H1 (cell line): Measurements from ENCODE around the gene AFF1. TPM values are rescaled to one million over a fixed set of nuclear protein-coding genes. Genes with fewer than 3 reads are reported as not detected.
A peak's percentile ranks its signal among the peaks of the same experiment; 100 is the strongest.

Source experiments
- CTCF ChIA-PET: fragments of 300-600 bp; sonication (Branson Sonifier 250); formaldehyde crosslinking; loops from one replicate; lab custom pipeline; 2021; ENCODE audit not compliant: partially characterized antibody; lab: Charles Lee
- POLR2A ChIA-PET: fragments of 300-600 bp; sonication (Branson Sonifier 250); formaldehyde crosslinking; loops from one replicate; lab custom pipeline; 2021; ENCODE audit warnings: inconsistent platforms; ENCODE audit not compliant: partially characterized antibody; lab: Charles Lee
- DNase-seq, 2 experiments: peaks; one replicate each; pipeline versions ENCODE4 v3.0.0 to v3.0.0-alpha.2; 2010 to 2022; ENCODE audit warnings: low spot score in 2 of 2, low read depth in 1 of 2, mixed read lengths in 1 of 2
- FAIRE-seq: peaks from 2 replicates; lab custom pipeline; 2011; peaks lifted over from hg19 to GRCh38; lab: Jason Lieb, UNC
- H2AFZ ChIP-seq: 2 replicates; pipeline ENCODE4 v1.8.1; 2012; ENCODE audit warnings: low read length, inconsistent platforms
- H2AK5ac ChIP-seq: 2 replicates; pipeline ENCODE4 v1.6.1; 2013; ENCODE audit warnings: low read depth, low read length
- H2BK120ac ChIP-seq: replicated peaks from 2 replicates; pipeline ENCODE3; 2013; ENCODE audit warnings: low read depth, low read length, inconsistent platforms
- H2BK12ac ChIP-seq: 2 replicates; pipeline ENCODE4 v1.6.1; 2013; ENCODE audit warnings: low read depth, low read length
- H2BK15ac ChIP-seq: 2 replicates; pipeline ENCODE4 v1.6.1; 2013; ENCODE audit warnings: low read length
- H2BK20ac ChIP-seq: 2 replicates; pipeline ENCODE4 v1.6.1; 2013; ENCODE audit warnings: low read length
- H2BK5ac ChIP-seq: 2 replicates; pipeline ENCODE4 v1.6.1; 2013; ENCODE audit warnings: low read depth, low read length
- H3K14ac ChIP-seq: 2 replicates; pipeline ENCODE4 v1.6.1; 2013; ENCODE audit warnings: inconsistent platforms; ENCODE audit not compliant: insufficient read length
- H3K18ac ChIP-seq: 2 replicates; pipeline ENCODE4 v1.6.1; 2013; ENCODE audit warnings: low read length; ENCODE audit errors: extremely low read depth
- H3K23ac ChIP-seq: 2 replicates; pipeline ENCODE4 v1.6.1; 2013; ENCODE audit warnings: inconsistent platforms; ENCODE audit not compliant: insufficient read length
- H3K23me2 ChIP-seq: 2 replicates; pipeline ENCODE4 v1.6.1; 2013; ENCODE audit warnings: low read depth, low read length
- H3K27ac ChIP-seq: 2 replicates; pipeline ENCODE4 v1.6.1; 2011; ENCODE audit warnings: low read depth, low read length, inconsistent platforms
- H3K27me3 ChIP-seq, 4 experiments: replicated peaks in 1 of 4; 1 replicate in 1 of 4; 2 replicates in 3 of 4; pipeline versions ENCODE4 v1.6.1 to v1.8.1; 2011 to 2013; ENCODE audit warnings: low read length in 3 of 4, mild to moderate bottlenecking in 3 of 4, inconsistent platforms in 2 of 4, mixed read lengths in 2 of 4, moderate library complexity in 1 of 4; ENCODE audit not compliant: control insufficient read depth in 3 of 4, insufficient read depth in 3 of 4; ENCODE audit errors: extremely low read depth in 1 of 4
- H3K36me3 ChIP-seq, 4 experiments: 2 replicates each; pipeline versions ENCODE4 v1.6.1 to v1.8.1; 2011 to 2013; ENCODE audit warnings: mild to moderate bottlenecking in 4 of 4, low read length in 3 of 4, moderate library complexity in 2 of 4, control low read depth in 1 of 4, inconsistent platforms in 1 of 4; ENCODE audit not compliant: insufficient read depth in 4 of 4, control insufficient read depth in 2 of 4
- H3K4ac ChIP-seq: replicated peaks from 2 replicates; pipeline ENCODE3; 2013; ENCODE audit warnings: low read length, low read depth, mixed read lengths, inconsistent platforms; ENCODE audit not compliant: insufficient read length
- H3K4me1 ChIP-seq, 4 experiments: replicated peaks in 1 of 4; 1 replicate in 1 of 4; 2 replicates in 3 of 4; pipeline versions ENCODE4 v1.6.1 to v1.8.1; 2011 to 2013; ENCODE audit warnings: low read length in 3 of 4, inconsistent platforms in 2 of 4, mixed read lengths in 1 of 4; ENCODE audit not compliant: insufficient read depth in 4 of 4, control insufficient read depth in 3 of 4
- H3K4me2 ChIP-seq, 2 experiments: 2 replicates each; pipeline versions ENCODE4 v1.6.1 to v1.8.1; 2011 to 2013; ENCODE audit warnings: low read depth in 2 of 2, low read length in 2 of 2, control low read depth in 1 of 2, inconsistent platforms in 1 of 2, mild to moderate bottlenecking in 1 of 2; ENCODE audit not compliant: insufficient read depth in 1 of 2
- H3K4me3 ChIP-seq, 4 experiments: fragments of 200-600, 300-600 bp in 1 of 4; sonication (generic), shearing (Covaris generic), sonication (Bioruptor Twin) in 1 of 4; 2 replicates each; pipeline versions ENCODE4 v1.5.1 to v1.8.1; 2011 to 2016; ENCODE audit warnings: low read length in 4 of 4, low read depth in 3 of 4, control low read depth in 2 of 4, inconsistent platforms in 2 of 4, mild to moderate bottlenecking in 2 of 4, mixed read lengths in 1 of 4, moderate library complexity in 1 of 4; ENCODE audit not compliant: insufficient read depth in 2 of 4; ENCODE audit errors: extremely low read depth in 1 of 4
- H3K56ac ChIP-seq: replicated peaks from 2 replicates; pipeline ENCODE3; 2013; ENCODE audit warnings: low read depth, mild to moderate bottlenecking, mixed read lengths, low read length, inconsistent platforms; ENCODE audit not compliant: insufficient read length
- H3K79me1 ChIP-seq: 2 replicates; pipeline ENCODE4 v1.6.1; 2013; ENCODE audit warnings: low read depth, low read length, control low read depth
- H3K79me2 ChIP-seq, 2 experiments: 2 replicates each; pipeline versions ENCODE4 v1.6.1 to v1.8.1; 2012 to 2013; ENCODE audit warnings: low read length in 2 of 2, mild to moderate bottlenecking in 2 of 2, inconsistent platforms in 1 of 2; ENCODE audit not compliant: insufficient read depth in 2 of 2, control insufficient read depth in 1 of 2
- H3K9ac ChIP-seq, 4 experiments: replicated peaks in 1 of 4; 1 replicate in 1 of 4; 2 replicates in 3 of 4; pipeline versions ENCODE4 v1.6.1 to v1.8.1; 2011 to 2013; ENCODE audit warnings: low read depth in 3 of 4, low read length in 3 of 4, control low read depth in 2 of 4, mild to moderate bottlenecking in 2 of 4, moderate library complexity in 2 of 4, inconsistent platforms in 1 of 4; ENCODE audit errors: extremely low read depth in 1 of 4
- H3K9me3 ChIP-seq, 2 experiments: 2 replicates each; pipeline versions ENCODE4 v1.6.1 to v1.8.1; 2012 to 2013; ENCODE audit warnings: mild to moderate bottlenecking in 2 of 2, moderate library complexity in 2 of 2, control low read depth in 1 of 2, inconsistent platforms in 1 of 2, low read depth in 1 of 2, low read length in 1 of 2, mixed read lengths in 1 of 2; ENCODE audit not compliant: insufficient read depth in 2 of 2
- H4K20me1 ChIP-seq, 2 experiments: replicated peaks in 1 of 2; 2 replicates each; pipeline versions ENCODE3 to v1.8.1; 2011 to 2013; ENCODE audit warnings: inconsistent platforms in 2 of 2, low read length in 2 of 2, mild to moderate bottlenecking in 1 of 2; ENCODE audit not compliant: insufficient read depth in 2 of 2, control insufficient read depth in 1 of 2
- H4K5ac ChIP-seq: 2 replicates; pipeline ENCODE4 v1.6.1; 2013; ENCODE audit warnings: low read length, low read depth, mixed read lengths, inconsistent platforms; ENCODE audit not compliant: insufficient read length
- H4K8ac ChIP-seq: 2 replicates; pipeline ENCODE4 v1.8.0; 2013; ENCODE audit warnings: mild to moderate bottlenecking, moderate library complexity, low read length, inconsistent platforms; ENCODE audit not compliant: insufficient read depth; ENCODE audit errors: extremely low read depth
- H4K91ac ChIP-seq: replicated peaks from 2 replicates; pipeline ENCODE3; 2013; ENCODE audit warnings: low read length, mixed read lengths, inconsistent platforms; ENCODE audit not compliant: insufficient read length
- CHD1 ChIP-seq: IDR thresholded peaks from 2 replicates; pipeline ENCODE4 v1.6.1; 2012; ENCODE audit warnings: low read depth, low read length, improper control_type of control experiment
- CHD2 ChIP-seq: IDR thresholded peaks from 2 replicates; pipeline ENCODE4 v1.6.1; 2012; ENCODE audit warnings: low read length, improper control_type of control experiment
- EZH2 ChIP-seq: fragments of 200-600 bp; sonication (generic); IDR thresholded peaks from 2 replicates; pipeline ENCODE4 v1.7.1; 2012; ENCODE audit warnings: low read depth, mild to moderate bottlenecking, moderate library complexity, low read length, inconsistent platforms; ENCODE audit not compliant: severe bottlenecking
- JUND ChIP-seq: IDR thresholded peaks from 2 replicates; pipeline ENCODE4 v1.6.1; 2011; ENCODE audit warnings: mild to moderate bottlenecking, improper control_type of control experiment, low read length
- KDM4A ChIP-seq: IDR thresholded peaks from one replicate; pipeline ENCODE4 v1.7.1; 2012; ENCODE audit warnings: low read depth, mild to moderate bottlenecking, moderate library complexity, low read length, inconsistent platforms; ENCODE audit not compliant: severe bottlenecking
- NANOG ChIP-seq: IDR thresholded peaks from 2 replicates; pipeline ENCODE4 v1.6.1; 2011; ENCODE audit warnings: low read length, low read depth, mild to moderate bottlenecking, inconsistent platforms; ENCODE audit not compliant: insufficient read depth, poor library complexity, severe bottlenecking
- SP4 ChIP-seq: IDR thresholded peaks from 2 replicates; pipeline ENCODE4 v1.6.1; 2012; ENCODE audit warnings: low read length, inconsistent platforms
- TBP ChIP-seq: IDR thresholded peaks from 2 replicates; pipeline ENCODE4 v1.6.1; 2011; ENCODE audit warnings: low read depth, low read length, improper control_type of control experiment
- TCF12 ChIP-seq: IDR thresholded peaks from 2 replicates; pipeline ENCODE4 v1.6.1; 2011; ENCODE audit warnings: low read depth, mild to moderate bottlenecking, low read length
- WGBS, 2 experiments: shearing (Covaris generic) in 1 of 2; methylation state at CpG; one replicate each; pipeline versions ENCODE4 v1.1.6 to v1.1.7; 2013 to 2015; ENCODE audit warnings: low lambda C conversion rate in 2 of 2, mixed read lengths in 2 of 2, inconsistent platforms in 1 of 2, low coverage in 1 of 2, missing lambda C conversion rate in 1 of 2; ENCODE audit not compliant: insufficient replicate concordance in 2 of 2, insufficient coverage in 1 of 2, insufficient read length in 1 of 2; ENCODE audit errors: extremely low coverage in 1 of 2, missing lambda C conversion rate in 1 of 2; 5-methylcytosine and 5-hydroxymethylcytosine counted together
- polyA plus RNA-seq, 7 experiments: library from polyadenylated mRNA; depleted of rRNA in 3 of 7; stranded (reverse) in 5 of 7; unstranded in 2 of 7; fragments of >200 nt in 5 of 7; fragments of 200-250 nt in 2 of 7; gene quantifications; 1 replicate in 5 of 7; 2 replicates in 1 of 7; 4 replicates in 1 of 7; pipeline versions ENCODE4 v1.2.1 to v1.2.3, GENCODE V29; 2011 to 2013; ENCODE audit warnings: missing spikeins in 2 of 7, mixed read lengths in 2 of 7
- total RNA-seq: library from RNA; stranded (reverse); fragmentation: NEBNext Ultra II Directional; extraction: Animal tissue kit (Norgen Biotek cat#: 25700); gene quantifications from 2 replicates; pipeline ENCODE4 v1.2.1, GENCODE V29; 2021

The AFF1 gene
- total and polyA plus RNA-seq, 2 of the 8 experiments (the other 6 are each of a cell fraction or from before 2014, with no cell fraction given), result 14.8 to 85.5 TPM

DNA sequence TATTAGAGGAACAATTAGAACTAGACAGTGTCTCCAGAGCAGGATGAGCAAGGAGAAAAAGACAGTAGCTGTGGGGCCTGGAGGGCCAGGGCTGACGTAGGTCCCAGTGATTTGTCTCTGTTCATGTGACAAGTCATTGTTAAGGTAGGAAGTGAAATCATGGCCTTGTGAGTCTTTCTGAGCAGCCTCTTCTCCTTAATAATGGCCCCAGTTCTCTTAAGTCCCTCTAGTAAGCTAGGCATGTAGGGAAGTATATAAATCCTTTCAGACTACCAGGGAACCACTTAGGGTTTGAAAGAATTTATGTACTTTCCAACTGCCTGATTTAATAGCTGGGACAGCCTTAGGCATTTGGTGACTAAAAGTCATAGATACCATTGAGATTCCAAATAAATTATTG lies 152.6 kb downstream of the AFF1 start:
- peaks cover 0 to 27% (median 5%) of the 10 kb centered on the region in 4 experiments; a peak in 3 of 8 replicates for H3K36me3 ChIP-seq
- 0 out of 2 replicates have a peak overlapping the region, but pooled peaks have one; percentile 16 for H3K18ac ChIP-seq
- H3K27ac ChIP-seq, result no peak overlapping the region
- no peaks in the 10 kb centered on the region for H3K27me3 ChIP-seq
- no peak overlapping the region for H3K9ac ChIP-seq
- no peak overlapping the region for H4K5ac ChIP-seq
- H3K9me3 ChIP-seq, result no peaks in the 10 kb centered on the region
- FAIRE-seq, result no peak
- ChIA-PET POLR2A (interaction anchor here (1.5 kb wide), 1 partner anchor 20 kb away, joined by 3 read pairs; no protein-coding TSS in a partner anchor), CTCF (interaction anchor here (0.5 to 1.0 kb wide), 4 partner anchors 32 to 457 kb away, joined by 3 read pairs; no protein-coding TSS in a partner anchor)
- no peak overlapping the region for H4K91ac ChIP-seq
- H4K8ac ChIP-seq, result no peak overlapping the region
- 87% methylated on average over 1 of the region's 1 CpG; no CpG with 5 or more reads in 1 of the 2 experiments for WGBS, 2 experiments
- TF ChIP-seq KDM4A, result no peak
- TF ChIP-seq SP4, result no peak
- TF ChIP-seq TBP, result no peak
- no peak for TF ChIP-seq CHD2
- TF ChIP-seq CHD1, result no peak
- TF ChIP-seq TCF12, result no peak
- no peak for TF ChIP-seq NANOG
- TF ChIP-seq EZH2, result no peak
- no peak for TF ChIP-seq JUND
- 0 out of 2 replicates have a peak overlapping the region, but pooled peaks have one; percentile 2 for H2BK12ac ChIP-seq
- no peak overlapping the region for H2AFZ ChIP-seq
- H3K56ac ChIP-seq, result no peak overlapping the region
- no peak overlapping the region for H3K23ac ChIP-seq
- H2AK5ac ChIP-seq, result no peak overlapping the region
- no peak overlapping the region for H3K14ac ChIP-seq
- H4K20me1 ChIP-seq, result peaks cover 0 to 2% of the 10 kb centered on the region in 2 experiments
- 0 out of 2 replicates have a peak, but pooled peaks cover 4% of the 10 kb centered on the region for H3K23me2 ChIP-seq
- H3K79me2 ChIP-seq, result peaks cover 0 to 12% of the 10 kb centered on the region in 2 experiments; a peak in 2 of 4 replicates
- no peak overlapping the region for H3K4me3 ChIP-seq
- no peak overlapping the region for H2BK15ac ChIP-seq
- peak overlapping the region; percentile 31; the same call in 1 of the 2 replicates for H2BK5ac ChIP-seq
- H3K79me1 ChIP-seq, result 0 out of 2 replicates have a peak, but pooled peaks cover 2% of the 10 kb centered on the region
- H3K4me2 ChIP-seq, result no peak overlapping the region
- H2BK20ac ChIP-seq, result no peak overlapping the region
- H3K4ac ChIP-seq, result no peak overlapping the region
- DNase-seq, result no peak
- H2BK120ac ChIP-seq, result no peak overlapping the region
- no peaks in the 10 kb centered on the region for H3K4me1 ChIP-seq
